OCI-LY7 (cell line): ENCODE results near the gene SLAMF1. TPM values are rescaled to one million over a fixed set of nuclear protein-coding genes. Genes with fewer than 3 reads are reported as not detected.

ENCODE experiments used
- BruUV-seq: library from RNA; stranded (reverse); fragments of 400-500 nt; replicated peaks from 2 replicates; lab custom pipeline; 2021; lab: Mats Ljungman, UMichigan
- CTCF ChIA-PET: fragments of 300-600 bp; sonication (Branson Sonifier 250); formaldehyde crosslinking; loops from one replicate; lab custom pipeline; 2022; ENCODE audit warnings: antibody characterized with exemption; ENCODE audit not compliant: unreplicated experiment; lab: Charles Lee
- POLR2A ChIA-PET: fragments of 300-600 bp; sonication (Branson Sonifier 250); formaldehyde crosslinking; loops from one replicate; lab custom pipeline; 2022; ENCODE audit warnings: antibody characterized with exemption; lab: Charles Lee
- DNase-seq: peaks from one replicate; pipeline ENCODE4 v3.0.0-alpha.2; 2015; ENCODE audit warnings: low spot score
- H2AFZ ChIP-seq: fragments of 200-600 bp; sonication (generic), shearing (Covaris generic); 2 replicates; pipeline ENCODE4 v1.6.1; 2014; ENCODE audit warnings: mild to moderate bottlenecking, antibody characterized with exemption, low read length, moderate library complexity
- H3K27ac ChIP-seq: fragments of 200-600 bp; sonication (generic); 2 replicates; pipeline ENCODE4 v1.5.1; 2014; ENCODE audit warnings: mixed run types, low read depth, mild to moderate bottlenecking, moderate library complexity, low read length, inconsistent platforms; ENCODE audit not compliant: poor library complexity, severe bottlenecking
- H3K36me3 ChIP-seq: fragments of 200-600 bp; sonication (generic); 2 replicates; pipeline ENCODE4 v1.6.1; 2014; ENCODE audit warnings: mild to moderate bottlenecking, antibody characterized with exemption, low read length, moderate library complexity, mixed read lengths; ENCODE audit not compliant: insufficient read depth
- H3K4me1 ChIP-seq: fragments of 200-600 bp; sonication (generic); 2 replicates; pipeline ENCODE4 v1.5.1; 2014; ENCODE audit warnings: mild to moderate bottlenecking, low read length; ENCODE audit not compliant: insufficient read depth, poor library complexity, severe bottlenecking
- H3K4me2 ChIP-seq: fragments of 200-600 bp; sonication (generic); 2 replicates; pipeline ENCODE4 v1.6.1; 2014; ENCODE audit warnings: mild to moderate bottlenecking, low read length
- H3K4me3 ChIP-seq: fragments of 200-600 bp; sonication (generic); 2 replicates; pipeline ENCODE4 v1.5.1; 2014; ENCODE audit warnings: mild to moderate bottlenecking, low read depth, low read length; ENCODE audit not compliant: poor library complexity, severe bottlenecking
- H3K79me2 ChIP-seq: fragments of 200-600 bp; sonication (generic); 2 replicates; pipeline ENCODE4 v1.6.1; 2016; ENCODE audit warnings: low read depth, mild to moderate bottlenecking, low read length, moderate library complexity, mixed read lengths; ENCODE audit not compliant: insufficient read depth
- H3K9me2 ChIP-seq: fragments of 200-600 bp; sonication (generic); 2 replicates; pipeline ENCODE4 v1.6.1; 2016; ENCODE audit warnings: mild to moderate bottlenecking, low read length, mixed read lengths; ENCODE audit not compliant: insufficient read depth
- H3K9me3 ChIP-seq: fragments of 200-600 bp; sonication (generic); 2 replicates; pipeline ENCODE4 v1.6.1; 2014; ENCODE audit warnings: mild to moderate bottlenecking, mixed run types, low read length, mixed read lengths
- H4K20me1 ChIP-seq: fragments of 200-600 bp; sonication (generic); 2 replicates; pipeline ENCODE4 v1.6.1; 2014; ENCODE audit warnings: mild to moderate bottlenecking, antibody characterized with exemption, low read length, moderate library complexity, mixed read lengths; ENCODE audit not compliant: insufficient read depth
- CTCF ChIP-seq: fragments of 200-600 bp; sonication (generic); conservative IDR thresholded peaks from 2 replicates; pipeline ENCODE4 v1.5.1; 2014; ENCODE audit warnings: mild to moderate bottlenecking, antibody characterized with exemption, low read length, moderate library complexity, mixed read lengths
- EZH2phosphoT487 ChIP-seq: fragments of 200-600 bp; sonication (generic); IDR thresholded peaks from 2 replicates; pipeline ENCODE4 v1.6.1; 2018; ENCODE audit warnings: low read depth, borderline replicate concordance, mild to moderate bottlenecking, mixed run types, antibody characterized with exemption, low read length, moderate library complexity, mixed read lengths
- intact Hi-C: fragments of 100-400 bp; cut with micrococcal nuclease; formaldehyde crosslinking; loops from one replicate; pipeline ENCODE4 v1.10.0; 2022; ENCODE audit not compliant: unreplicated experiment
- total RNA-seq, 2 experiments: library from RNA; depleted of rRNA in 1 of 2; stranded (reverse); fragments of >200 nt in 1 of 2; shearing (Covaris generic) in 1 of 2; gene quantifications; 2 replicates each; pipeline ENCODE4 v1.2.3, GENCODE V29; 2014 to 2022

The SLAMF1 gene
- total RNA-seq, 2 experiments from 2014 or later: 0.32 to 0.72 TPM

GRCh38 chr1:160578525-160579191 lies 68.2 kb downstream of the SLAMF1 start:
- H3K4me3 ChIP-seq: peak overlapping the region; percentile 76

GRCh38 chr1:160578175-160578524 lies 68.7 kb downstream of the SLAMF1 start:
- peak; percentile 71 for DNase-seq
- Histone ChIP-seq H3K4me3 (peak overlapping the region; percentile 76), H3K9me2 (no peaks in the 10 kb centered on the region), H4K20me1 (no peaks in the 10 kb centered on the region), H3K27ac (peak overlapping the region; percentile 79), H3K4me2 (peak overlapping the region; percentile 92), H3K36me3 (peaks cover 10% of the 10 kb centered on the region), H3K4me1 (peaks cover 59% of the 10 kb centered on the region), H3K79me2 (peaks cover 52% of the 10 kb centered on the region), H2AFZ (peak overlapping the region; percentile 93; the same call in 1 of the 2 replicates), H3K9me3 (peaks cover 2% of the 10 kb centered on the region; the same call in 1 of the 2 replicates)
- BruUV-seq: no TSS peak
- ChIA-PET CTCF (interaction anchor here (0.6 to 0.9 kb wide), 3 partner anchors 25 to 112 kb away, joined by 3 read pairs; no protein-coding TSS in a partner anchor), POLR2A (interaction anchor here (0.5 to 4.2 kb wide), 14 partner anchors 10 to 148 kb away, joined by 3 to 23 read pairs (median 4); partner anchors contain the start of gene CD48)
- intact Hi-C loops: no loop called here
- TF ChIP-seq EZH2phosphoT487: no peak
- peak; percentile 58; the same call in 1 of the 2 replicates for TF ChIP-seq CTCF

More at GRCh38 chr1:160578525-160579191, 68.2 kb downstream of the SLAMF1 start:
- ChIA-PET CTCF (no interaction called here), POLR2A (interaction anchor here (0.5 to 4.2 kb wide), 12 partner anchors 15 to 240 kb away, joined by 3 to 23 read pairs (median 4); partner anchors contain the start of gene CD48)
- no peaks in the 10 kb centered on the region for H3K9me2 ChIP-seq
- H3K36me3 ChIP-seq: peaks cover 9% of the 10 kb centered on the region
- H3K4me1 ChIP-seq: peaks cover 59% of the 10 kb centered on the region
- no peak for DNase-seq
- H2AFZ ChIP-seq: peak overlapping the region; percentile 93; the same call in 1 of the 2 replicates
- H3K4me2 ChIP-seq: peak overlapping the region; percentile 92
- no peaks in the 10 kb centered on the region for H4K20me1 ChIP-seq
- peaks cover 7% of the 10 kb centered on the region; the same call in 1 of the 2 replicates for H3K9me3 ChIP-seq
- TF ChIP-seq CTCF (no peak), EZH2phosphoT487 (no peak)
- BruUV-seq: TSS peak; percentile 89
- H3K79me2 ChIP-seq: peaks cover 47% of the 10 kb centered on the region
- intact Hi-C loops: loop anchor here (1.0 kb wide), 1 partner anchor 29 kb away; no protein-coding TSS in a partner anchor
- peak overlapping the region; percentile 79 for H3K27ac ChIP-seq
